Caki2 (cell line): ENCODE results near the gene CCNT1. TPM values are rescaled to one million over a fixed set of nuclear protein-coding genes. Genes with fewer than 3 reads are reported as not detected.
"Not testable (repeated sequence)": the region's sequence is repeated elsewhere in the genome, so short reads cannot be mapped to it uniquely, and the experiment has no call there.

Experiments
- DNase-seq: peaks from one replicate; pipeline ENCODE4 v3.0.0-alpha.2; 2015; ENCODE audit warnings: low read depth
- in situ Hi-C: cut with HindIII; loops from 2 replicates; pipeline ENCODE4 v1.10.0; 2016; ENCODE audit warnings: low sequenced_read_pairs, low pct_unique_long_range_greater_than_20kb, mixed read lengths
- total RNA-seq: library from RNA; depleted of rRNA; stranded (reverse); fragments of >200 nt; shearing (Covaris generic); gene quantifications from 2 replicates; pipeline ENCODE4 v1.2.3, GENCODE V29; 2014; ENCODE audit warnings: low replicate concordance

The CCNT1 gene
- total RNA-seq, 1 experiment from 2014 or later: 21.9 TPM

- in situ Hi-C loops: no loop called here
- DNase-seq: no peak
Measured at GRCh38 chr12:48695859-48696258, 20.6 kb downstream of the CCNT1 start.

- in situ Hi-C loops: no loop called here
- no peak for DNase-seq
Measured at GRCh38 chr12:48694038-48694437, 22.5 kb downstream of the CCNT1 start.

- no peak for DNase-seq
- in situ Hi-C loops: no loop called here
Measured at GRCh38 chr12:48693572-48693971, 22.9 kb downstream of the CCNT1 start.

- in situ Hi-C loops: no loop called here
- DNase-seq: no peak
Measured at GRCh38 chr12:48691826-48692487, 24.6 kb downstream of the CCNT1 start.

- in situ Hi-C loops: no loop called here
Measured at GRCh38 chr12:48690990-48691389, 25.5 kb downstream of the CCNT1 start.

GRCh38 chr12:48690436-48690835 is 26.1 kb downstream of the CCNT1 start:
- in situ Hi-C loops: no loop called here
- DNase-seq: no peak

More at GRCh38 chr12:48690990-48691389, 25.5 kb downstream of the CCNT1 start:
- no peak for DNase-seq

- no peak for DNase-seq
- in situ Hi-C loops: no loop called here
Measured at GRCh38 chr12:48688836-48689235, 27.7 kb downstream of the CCNT1 start.

- in situ Hi-C loops: no loop called here
- no peak for DNase-seq
Measured at GRCh38 chr12:48687592-48687991, 28.9 kb downstream of the CCNT1 start.

GRCh38 chr12:48686615-48687334 is 29.7 kb downstream of the CCNT1 start:
- in situ Hi-C loops: no loop called here

DNA sequence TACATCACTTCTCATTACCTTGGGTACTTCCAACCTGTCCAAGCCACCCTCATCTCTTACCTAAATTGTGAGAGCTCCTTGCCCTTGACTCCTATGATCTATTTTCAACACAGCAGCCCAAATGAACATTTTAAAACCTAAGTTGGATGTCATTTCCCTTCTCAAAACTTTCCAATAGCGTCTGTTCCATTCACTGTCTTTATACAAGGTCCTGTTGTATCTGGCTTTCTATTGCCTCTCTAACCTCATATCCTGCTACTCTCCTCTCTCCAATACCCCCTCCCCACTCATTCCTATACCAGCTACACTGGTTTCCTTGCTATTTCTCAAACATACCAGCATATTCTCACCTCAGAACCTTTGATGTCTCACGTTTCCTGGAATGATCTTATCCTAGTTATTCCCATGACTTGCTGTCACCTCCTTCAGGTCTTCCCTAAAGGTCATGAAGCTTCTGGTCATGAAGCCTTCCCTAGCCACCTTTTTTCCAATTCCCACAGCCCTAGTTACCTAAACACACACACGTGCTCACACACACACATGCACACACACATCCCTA is 30.4 kb downstream of the CCNT1 start:
- DNase-seq: no peak
- in situ Hi-C loops: no loop called here

More at GRCh38 chr12:48686615-48687334, 29.7 kb downstream of the CCNT1 start:
- DNase-seq: no peak

- in situ Hi-C loops: no loop called here
- no peak for DNase-seq
Measured at GRCh38 chr12:48683534-48683933, 33.0 kb downstream of the CCNT1 start.

GRCh38 chr12:48682927-48683326 is 33.6 kb downstream of the CCNT1 start:
- in situ Hi-C loops: no loop called here
- DNase-seq: no peak

- in situ Hi-C loops: not testable (repeated sequence)
Measured at GRCh38 chr12:48682533-48682905, 34.0 kb downstream of the CCNT1 start.

GRCh38 chr12:48681710-48682532 is 34.6 kb downstream of the CCNT1 start, which contains the start of gene KANSL2:
Gene KANSL2, minus strand, starts transcription at chr12:48682238. Its CDS starts 606 bp downstream, at chr12:48681632.
- in situ Hi-C loops: no loop called here
- peak; percentile 98 for DNase-seq

More at GRCh38 chr12:48682533-48682905, 34.0 kb downstream of the CCNT1 start:
- not testable (repeated sequence) for DNase-seq

DNA sequence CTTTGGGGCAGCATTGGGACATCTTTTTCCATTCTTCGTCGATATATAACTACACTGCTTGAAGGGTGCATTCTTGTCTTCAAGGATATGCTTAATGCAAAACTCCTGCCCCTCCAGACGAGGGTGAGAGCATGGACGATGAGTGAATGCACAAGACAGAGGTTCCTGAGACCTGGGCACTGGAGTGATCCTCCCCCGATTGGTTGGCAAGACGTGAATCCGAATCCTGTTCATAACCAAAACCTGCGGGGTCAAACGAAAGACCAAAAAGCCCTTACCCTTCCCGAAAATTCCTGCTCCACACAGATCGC is 35.2 kb downstream of the CCNT1 start:
- DNase-seq: no peak
- in situ Hi-C loops: no loop called here

DNA sequence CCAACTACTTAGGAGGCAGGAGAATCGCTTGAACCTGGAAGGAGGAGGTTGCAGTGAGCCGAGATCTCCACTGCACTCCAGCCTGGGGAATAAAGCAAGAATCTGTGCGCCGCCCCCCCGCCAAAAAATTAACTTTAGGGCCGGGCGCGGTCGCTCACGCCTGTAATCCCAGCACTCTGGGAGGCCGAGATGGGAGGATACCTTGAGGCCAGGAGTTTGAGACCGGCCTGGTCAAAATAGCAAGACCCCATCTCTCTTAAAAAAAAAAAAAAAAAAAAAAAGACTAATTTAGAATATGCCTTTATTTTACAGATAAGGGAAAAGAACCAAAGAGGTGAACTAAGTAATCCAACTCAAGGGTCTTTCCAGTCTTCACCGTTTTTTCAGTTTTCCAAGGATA is 35.6 kb downstream of the CCNT1 start:
- in situ Hi-C loops: no loop called here
- DNase-seq: no peak

DNA sequence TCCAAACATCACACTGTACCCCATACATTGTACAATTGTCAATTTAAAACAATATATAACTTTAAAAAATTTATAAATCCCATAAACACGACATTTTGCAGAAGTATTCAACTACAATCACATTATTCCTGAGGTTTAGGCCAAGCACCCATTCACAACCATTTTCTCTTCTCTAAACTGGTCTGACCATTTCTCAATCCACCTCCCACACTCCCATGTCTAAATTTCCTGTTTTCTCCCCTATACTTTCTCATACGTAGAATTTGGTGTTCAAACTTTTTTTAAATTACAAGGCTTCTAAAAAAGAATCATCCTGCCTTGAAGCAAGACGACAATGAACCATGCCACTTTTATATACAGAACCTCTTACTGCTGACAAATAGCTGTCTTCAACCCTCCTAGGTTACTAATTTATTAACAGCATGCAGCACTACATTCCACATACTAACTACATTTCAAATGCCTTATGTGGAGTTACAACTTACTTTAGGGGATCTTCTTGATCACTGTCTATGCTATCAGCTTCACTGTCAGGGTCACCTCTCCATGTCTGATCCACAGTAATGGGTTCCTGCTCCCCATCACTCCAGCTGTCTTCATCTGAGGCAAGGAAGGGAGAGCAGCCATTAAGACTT is 37.8 kb downstream of the CCNT1 start:
- in situ Hi-C loops: no loop called here
- DNase-seq: no peak

DNA sequence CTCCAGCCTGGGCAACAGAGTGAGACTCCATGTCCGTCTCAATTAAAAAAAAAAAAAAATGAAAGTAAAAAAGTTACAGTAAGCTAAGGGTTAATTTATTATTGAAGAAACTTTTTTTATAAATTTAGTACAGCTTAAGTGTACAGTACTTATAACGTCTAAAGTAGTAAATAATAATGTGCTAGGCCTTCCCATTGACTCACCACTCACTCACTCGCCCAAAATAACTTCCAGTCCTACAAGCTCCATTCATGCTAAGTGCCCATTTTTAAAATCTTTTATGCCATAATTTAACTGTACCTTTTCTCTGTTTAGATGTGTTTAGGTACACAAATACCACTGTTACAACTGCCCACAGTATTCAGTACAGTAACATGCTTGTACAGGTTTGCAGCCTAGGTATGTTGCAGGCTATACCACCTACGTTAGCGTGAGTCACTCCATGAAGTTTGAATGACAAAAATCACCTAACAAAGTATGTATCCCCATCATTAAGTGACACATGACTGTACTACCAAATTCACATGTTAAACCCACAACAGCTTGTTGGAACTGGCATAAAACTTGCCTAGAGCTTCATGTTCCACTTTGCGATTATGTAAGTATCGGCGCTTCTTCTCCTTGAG is 45.2 kb downstream of the CCNT1 start:
- no peak for DNase-seq
- in situ Hi-C loops: no loop called here
